AG04449 (cell line): ENCODE data around the gene OPA1.
"Not testable (repeated sequence)": the region's sequence is repeated elsewhere in the genome, so short reads cannot be mapped to it uniquely, and the experiment has no call there.

Experiments used
- CTCF ChIA-PET: fragments of 350-600 bp; formaldehyde crosslinking; extraction: SDS; loops from one replicate; lab custom pipeline; 2021; ENCODE audit warnings: antibody characterized with exemption; lab: Yijun Ruan, JAX
- POLR2A ChIA-PET: fragments of 400-600, 350-600 bp; formaldehyde crosslinking; extraction: SDS; loops from one replicate; lab custom pipeline; 2020; ENCODE audit warnings: antibody characterized with exemption, inconsistent platforms; lab: Yijun Ruan, JAX
- DNase-seq: peaks from one replicate; pipeline ENCODE4 v3.0.0-alpha.2; 2010; ENCODE audit warnings: low read depth, low spot score
- H3K4me3 ChIP-seq: 2 replicates; pipeline ENCODE4 v1.5.1; 2011; ENCODE audit warnings: low read depth, mild to moderate bottlenecking, control low read depth, low read length
- TF ChIP-seq, protein P1 (sequence below): IDR thresholded peaks from one replicate; pipeline ENCODE4 v1.5.1; 2011; ENCODE audit warnings: mild to moderate bottlenecking, moderate library complexity, low read length, control low read depth, inconsistent platforms; ENCODE audit not compliant: insufficient read depth; ENCODE audit errors: missing control alignments

Gene OPA1

DNA sequence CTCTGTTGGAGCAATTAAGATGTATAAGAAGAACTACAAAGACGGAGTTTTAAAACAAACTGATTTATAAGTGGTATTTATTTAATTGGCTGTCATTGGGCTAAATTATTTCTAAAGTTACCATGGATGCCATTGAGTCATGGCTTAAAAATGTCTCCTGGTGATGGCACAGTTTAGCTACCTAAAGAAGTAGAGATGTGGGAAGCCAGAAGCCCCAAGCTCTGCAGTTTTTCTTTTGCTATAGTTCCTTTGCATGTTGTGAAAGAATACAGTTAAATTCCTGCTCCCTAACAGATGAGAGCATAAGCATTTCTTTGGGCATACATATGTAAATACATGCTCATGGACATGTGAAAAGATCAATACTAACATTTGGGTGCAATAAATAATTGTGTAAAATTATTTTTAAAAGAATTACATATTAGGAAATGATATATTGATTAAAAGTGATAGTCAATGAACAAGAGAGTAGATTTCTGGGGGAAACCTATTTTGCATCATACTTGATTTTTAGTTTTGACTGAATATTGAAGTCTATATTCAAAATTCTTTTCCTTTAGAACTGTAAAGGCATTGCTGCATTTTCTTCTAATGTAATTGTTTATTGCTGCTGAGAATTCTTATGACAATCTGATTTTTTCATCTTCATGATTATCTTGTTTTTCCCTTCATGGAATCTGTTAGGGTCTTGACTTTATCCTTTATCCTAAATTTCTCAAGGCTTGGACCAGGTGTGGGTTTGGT, 2.1 kb downstream of the OPA1 start:
- TF ChIP-seq, protein P1, sequence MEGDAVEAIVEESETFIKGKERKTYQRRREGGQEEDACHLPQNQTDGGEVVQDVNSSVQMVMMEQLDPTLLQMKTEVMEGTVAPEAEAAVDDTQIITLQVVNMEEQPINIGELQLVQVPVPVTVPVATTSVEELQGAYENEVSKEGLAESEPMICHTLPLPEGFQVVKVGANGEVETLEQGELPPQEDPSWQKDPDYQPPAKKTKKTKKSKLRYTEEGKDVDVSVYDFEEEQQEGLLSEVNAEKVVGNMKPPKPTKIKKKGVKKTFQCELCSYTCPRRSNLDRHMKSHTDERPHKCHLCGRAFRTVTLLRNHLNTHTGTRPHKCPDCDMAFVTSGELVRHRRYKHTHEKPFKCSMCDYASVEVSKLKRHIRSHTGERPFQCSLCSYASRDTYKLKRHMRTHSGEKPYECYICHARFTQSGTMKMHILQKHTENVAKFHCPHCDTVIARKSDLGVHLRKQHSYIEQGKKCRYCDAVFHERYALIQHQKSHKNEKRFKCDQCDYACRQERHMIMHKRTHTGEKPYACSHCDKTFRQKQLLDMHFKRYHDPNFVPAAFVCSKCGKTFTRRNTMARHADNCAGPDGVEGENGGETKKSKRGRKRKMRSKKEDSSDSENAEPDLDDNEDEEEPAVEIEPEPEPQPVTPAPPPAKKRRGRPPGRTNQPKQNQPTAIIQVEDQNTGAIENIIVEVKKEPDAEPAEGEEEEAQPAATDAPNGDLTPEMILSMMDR, result no peak
- CTCF ChIA-PET, result interaction anchor here (1.0 to 1.1 kb wide), 2 partner anchors 17 to 1028 kb away, joined by 3 read pairs; no protein-coding TSS in a partner anchor
- H3K4me3 ChIP-seq, result no peak overlapping the region
- DNase-seq, result no peak
- POLR2A ChIA-PET, result no interaction called here

DNA sequence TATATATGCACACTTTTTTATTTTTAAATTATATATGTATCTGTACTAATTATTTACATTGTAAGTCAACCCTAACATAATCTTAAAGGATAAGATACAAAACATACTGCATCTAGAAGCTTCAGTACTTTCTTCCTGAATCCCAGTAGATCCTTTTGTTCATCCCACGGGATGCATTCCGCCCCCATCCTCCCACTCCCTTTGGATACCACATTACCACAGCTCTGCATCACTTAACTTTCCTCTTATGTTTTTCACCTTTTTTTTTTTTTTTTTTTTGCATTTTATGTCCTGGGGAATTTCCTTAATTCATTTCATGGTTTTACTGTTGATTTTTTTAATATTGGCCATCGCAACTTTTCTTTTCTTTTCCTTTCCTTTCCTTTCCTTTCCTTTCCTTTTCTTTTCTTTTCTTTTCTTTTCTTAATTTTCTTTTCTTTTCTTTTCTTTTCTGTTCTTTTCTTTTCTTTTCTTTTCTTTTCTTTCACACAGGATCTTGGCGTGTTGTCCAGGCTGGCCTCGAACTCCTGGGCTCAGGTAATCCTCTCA, 3.0 kb downstream of the OPA1 start:
- ChIA-PET CTCF (interaction anchor here (1.0 to 1.1 kb wide), 2 partner anchors 16 to 1029 kb away, joined by 3 read pairs; no protein-coding TSS in a partner anchor), POLR2A (no interaction called here)
- no peak overlapping the region for H3K4me3 ChIP-seq
- no peak for DNase-seq
- TF ChIP-seq, protein P1, result no peak

DNA sequence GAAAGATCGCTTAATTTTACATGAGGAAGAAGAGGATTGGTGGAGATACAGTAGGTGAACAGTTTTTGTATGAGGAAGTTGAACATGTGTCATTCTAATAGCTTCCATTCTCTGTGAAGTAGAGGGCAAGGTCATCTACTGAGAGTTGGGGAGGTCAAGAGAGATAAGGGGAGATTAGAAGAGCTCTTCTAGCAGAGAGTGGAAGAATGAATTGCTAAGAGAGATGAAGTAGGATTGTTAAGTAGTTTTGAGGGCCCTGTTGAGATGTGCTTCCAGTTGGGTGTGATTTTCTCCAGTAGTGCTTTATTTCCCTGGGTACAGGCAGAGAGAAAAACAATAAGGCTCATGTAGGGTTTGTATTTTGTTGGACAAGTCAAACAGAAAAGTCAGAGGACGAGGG, 5.2 kb downstream of the OPA1 start:
- ChIA-PET POLR2A (no interaction called here), CTCF (no interaction called here)
- TF ChIP-seq, protein P1, result no peak

GRCh38 chr3:193599393-193599792, 6.4 kb downstream of the OPA1 start:
- TF ChIP-seq, protein P1, result no peak
- POLR2A ChIA-PET, result no interaction called here

More for the DNA sequence above, 5.2 kb downstream of the OPA1 start:
- no peak for DNase-seq
- no peak overlapping the region for H3K4me3 ChIP-seq

GRCh38 chr3:193605876-193606275, 12.9 kb downstream of the OPA1 start:
- no peak overlapping the region for H3K4me3 ChIP-seq
- ChIA-PET CTCF (interaction anchor here (0.7 to 1.0 kb wide), 3 partner anchors 12 to 22 kb away, joined by 3 to 6 read pairs (median 3); no protein-coding TSS in a partner anchor), POLR2A (no interaction called here)
- no peak for DNase-seq
- TF ChIP-seq, protein P1, result peak; percentile 74

More at GRCh38 chr3:193599393-193599792, 6.4 kb downstream of the OPA1 start:
- H3K4me3 ChIP-seq, result no peak overlapping the region
- no peak for DNase-seq
- CTCF ChIA-PET, result no interaction called here

DNA sequence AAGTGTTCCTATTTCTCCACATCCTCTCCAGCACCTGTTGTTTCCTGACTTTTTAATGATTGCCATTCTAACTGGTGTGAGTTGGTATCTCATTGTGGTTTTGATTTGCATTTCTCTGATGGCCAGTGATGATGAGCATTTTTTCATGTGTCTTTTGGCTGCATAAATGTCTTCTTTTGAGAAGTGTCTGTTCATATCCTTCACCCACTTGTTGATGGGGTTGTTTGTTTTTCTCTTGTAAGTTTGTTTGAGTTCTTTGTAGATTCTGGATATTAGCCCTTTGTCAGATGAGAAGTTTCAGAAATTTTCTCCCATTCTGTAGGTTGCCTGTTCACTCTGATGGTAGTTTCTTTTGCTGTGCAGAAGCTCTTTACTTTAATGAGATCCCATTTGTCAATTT, 13.9 kb downstream of the OPA1 start:
- H3K4me3 ChIP-seq, DNase-seq, CTCF ChIA-PET, POLR2A ChIA-PET: not testable (repeated sequence)

DNA sequence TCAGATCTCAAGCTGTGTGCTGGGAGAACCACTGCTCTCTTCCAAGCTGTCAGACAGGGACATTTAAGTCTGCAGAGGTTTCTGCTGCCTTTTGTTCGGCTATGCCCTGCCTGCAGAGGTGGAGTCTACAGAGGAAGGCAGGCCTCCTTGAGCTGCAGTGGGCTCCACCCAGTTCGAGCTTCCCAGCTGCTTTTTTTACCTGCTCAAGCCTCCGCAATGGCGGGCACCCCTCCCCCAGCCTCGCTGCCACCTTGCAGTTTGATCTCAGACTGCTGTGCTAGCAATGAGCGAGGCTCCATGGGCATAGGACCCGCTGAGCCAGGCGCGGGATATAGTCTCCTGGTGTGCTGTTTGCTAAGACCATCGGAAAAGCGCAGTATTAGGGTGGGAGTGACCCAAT, 17.5 kb downstream of the OPA1 start:
- POLR2A ChIA-PET, DNase-seq, CTCF ChIA-PET, H3K4me3 ChIP-seq: not testable (repeated sequence)
